ENCODE measurements around the gene TNK1. TPM values are rescaled to one million over a fixed set of nuclear protein-coding genes. Genes with fewer than 3 reads are reported as not detected.

The TNK1 gene
- total RNA-seq, 1 donor from 2014 or later: 4.9 TPM

- H3K9me3 Mint-ChIP-seq: peaks cover 9% of the 10 kb centered on the region
- peaks cover 5% of the 10 kb centered on the region for H3K4me1 Mint-ChIP-seq (ENCODE audit: low read depth)
- H3K27me3 Mint-ChIP-seq (ENCODE audit: insufficient read depth): peaks cover 35% of the 10 kb centered on the region
- intact Hi-C loops (cut with micrococcal nuclease): loop anchor here (1.0 kb wide), 2 partner anchors 10 to 20 kb away; partner anchors contain the start of genes PLSCR3 and TMEM256
- peak overlapping the region; percentile 77 for H3K4me3 Mint-ChIP-seq
- peak; percentile 75 for DNase-seq (ENCODE audit: low spot score)
- H3K27ac Mint-ChIP-seq: no peak overlapping the region
- H3K36me3 Mint-ChIP-seq (ENCODE audit: low read depth): peaks cover 9% of the 10 kb centered on the region
Observed at GRCh38 chr17:7383742-7384488, 3.0 kb downstream of the TNK1 start.

- Mint-ChIP-seq H3K27me3 (ENCODE audit: insufficient read depth) (peaks cover 28% of the 10 kb centered on the region), H3K27ac (peak overlapping the region; percentile 79), H3K9me3 (peaks cover 2% of the 10 kb centered on the region), H3K4me3 (peak overlapping the region; percentile 77), H3K36me3 (ENCODE audit: low read depth) (peaks cover 7% of the 10 kb centered on the region), H3K4me1 (ENCODE audit: low read depth) (peaks cover 5% of the 10 kb centered on the region)
- intact Hi-C loops (cut with micrococcal nuclease): loop anchor here (1.0 kb wide), 2 partner anchors 10 to 20 kb away; partner anchors contain the start of genes PLSCR3 and TMEM256
- DNase-seq (ENCODE audit: low spot score): no peak
Observed at GRCh38 chr17:7384489-7385081, 3.7 kb downstream of the TNK1 start.

DNA sequence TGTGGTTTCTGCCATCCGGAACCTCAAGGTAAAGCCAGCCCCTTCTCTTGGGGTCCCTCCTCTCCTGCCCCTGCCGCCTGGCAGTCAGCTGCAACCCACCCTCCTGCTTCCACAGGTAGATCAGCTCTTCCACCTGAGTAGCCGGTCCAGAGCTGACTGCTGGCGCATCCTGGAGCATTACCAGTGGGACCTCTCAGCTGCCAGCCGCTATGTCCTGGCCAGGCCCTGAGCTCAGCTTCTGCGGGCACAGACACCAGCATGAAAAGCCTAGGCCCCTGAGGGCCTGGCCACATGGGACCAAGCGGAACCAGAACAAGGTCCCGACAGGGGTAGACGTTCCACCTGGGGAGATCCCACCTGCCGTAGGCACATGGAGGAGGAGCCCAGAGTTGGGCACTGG is 8.0 kb downstream of the TNK1 start:
- intact Hi-C loops (cut with micrococcal nuclease): no loop called here

GRCh38 chr17:7389924-7390910 is 9.3 kb downstream of the TNK1 start:
- Mint-ChIP-seq H3K27me3 (ENCODE audit: insufficient read depth) (peaks cover 2% of the 10 kb centered on the region), H3K9me3 (no peaks in the 10 kb centered on the region), H3K36me3 (ENCODE audit: low read depth) (peaks cover 19% of the 10 kb centered on the region), H3K4me3 (no peak overlapping the region), H3K27ac (no peak overlapping the region), H3K4me1 (ENCODE audit: low read depth) (peaks cover 22% of the 10 kb centered on the region)
- no peak for DNase-seq (ENCODE audit: low spot score)
- intact Hi-C loops (cut with micrococcal nuclease): no loop called here

More for the DNA sequence above, 8.0 kb downstream of the TNK1 start:
- no peak for DNase-seq (ENCODE audit: low spot score)
- Mint-ChIP-seq H3K27me3 (ENCODE audit: insufficient read depth) (no peaks in the 10 kb centered on the region), H3K36me3 (ENCODE audit: low read depth) (peaks cover 19% of the 10 kb centered on the region), H3K9me3 (no peaks in the 10 kb centered on the region), H3K4me1 (ENCODE audit: low read depth) (peaks cover 22% of the 10 kb centered on the region), H3K27ac (no peak overlapping the region), H3K4me3 (no peak overlapping the region)

DNA sequence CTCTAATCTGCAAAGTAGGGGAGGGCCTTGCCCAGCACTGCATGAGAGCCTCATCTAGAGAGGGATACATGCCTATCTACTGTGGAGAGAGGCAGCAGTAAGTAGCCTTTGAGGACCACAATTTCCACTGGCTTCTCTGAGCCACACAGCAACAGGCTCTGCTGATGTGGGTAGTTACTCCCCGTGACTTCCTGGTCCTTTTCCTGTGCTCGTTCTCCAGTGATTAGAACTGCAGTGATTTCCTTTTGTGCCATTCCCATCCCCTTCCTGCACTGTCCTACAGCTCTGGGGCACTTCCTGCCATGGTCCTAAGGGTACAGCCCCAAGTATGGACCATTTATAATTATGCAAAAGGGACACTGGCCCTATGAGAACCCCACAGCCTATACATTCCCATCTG is 10.4 kb downstream of the TNK1 start:
- intact Hi-C loops (cut with micrococcal nuclease): no loop called here
- H3K4me3 Mint-ChIP-seq: no peak overlapping the region
- H3K27me3 Mint-ChIP-seq (ENCODE audit: insufficient read depth): peaks cover 2% of the 10 kb centered on the region

GRCh38 chr17:7392696-7393612 is 12.1 kb downstream of the TNK1 start:
- H3K4me1 Mint-ChIP-seq (ENCODE audit: low read depth): peaks cover 22% of the 10 kb centered on the region
- intact Hi-C loops (cut with micrococcal nuclease): no loop called here
- DNase-seq (ENCODE audit: low spot score): no peak
- H3K36me3 Mint-ChIP-seq (ENCODE audit: low read depth): peaks cover 16% of the 10 kb centered on the region
- H3K27ac Mint-ChIP-seq: peak overlapping the region; percentile 70
- H3K27me3 Mint-ChIP-seq (ENCODE audit: insufficient read depth): peaks cover 2% of the 10 kb centered on the region
- peak overlapping the region; percentile 97 for H3K4me3 Mint-ChIP-seq
- H3K9me3 Mint-ChIP-seq: no peaks in the 10 kb centered on the region

More for the DNA sequence above, 10.4 kb downstream of the TNK1 start:
- peaks cover 19% of the 10 kb centered on the region for H3K36me3 Mint-ChIP-seq (ENCODE audit: low read depth)
- no peak for DNase-seq (ENCODE audit: low spot score)
- H3K4me1 Mint-ChIP-seq (ENCODE audit: low read depth): peaks cover 22% of the 10 kb centered on the region
- no peaks in the 10 kb centered on the region for H3K9me3 Mint-ChIP-seq
- H3K27ac Mint-ChIP-seq: no peak overlapping the region

DNA sequence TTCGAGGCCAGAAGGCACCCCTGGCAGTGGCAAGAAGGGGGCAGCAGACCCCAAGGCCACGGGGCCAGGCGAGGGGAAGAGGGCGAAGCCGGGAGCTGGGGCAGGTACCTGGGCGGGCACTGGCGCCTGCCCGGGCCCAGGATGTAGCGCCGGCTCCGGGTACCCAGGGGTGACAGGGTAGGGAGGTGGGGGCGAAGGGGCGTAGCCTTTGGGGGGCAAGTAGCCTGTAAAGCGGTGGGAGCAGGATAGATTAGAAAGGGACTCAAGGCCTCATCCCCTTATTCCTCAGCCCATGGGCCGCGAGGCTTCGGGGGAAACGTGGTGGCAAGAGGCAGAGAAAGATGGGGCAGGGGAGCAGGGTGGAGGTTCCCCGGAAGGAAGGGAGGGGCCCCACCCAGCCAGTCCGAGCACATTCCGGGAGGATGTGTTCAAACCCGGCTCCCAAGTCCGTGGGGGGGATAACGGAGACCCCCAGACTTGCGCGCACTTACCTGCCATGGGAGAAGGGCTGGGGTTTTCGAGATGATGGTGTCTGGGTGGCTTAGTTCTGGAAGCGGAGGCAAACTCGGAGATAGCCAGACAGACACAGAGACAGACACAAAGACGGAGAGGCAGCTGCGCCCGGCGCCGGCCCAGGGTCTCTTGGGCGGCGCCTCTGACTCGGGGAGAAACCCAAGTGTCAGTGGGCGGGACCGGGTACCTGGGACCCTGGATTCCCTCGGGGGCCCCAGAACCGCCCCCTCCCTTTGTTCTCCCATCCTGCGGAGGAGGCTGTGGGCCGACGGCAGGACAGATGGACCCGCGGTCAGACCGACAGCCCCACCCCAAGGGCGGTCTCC is 12.9 kb downstream of the TNK1 start:
- Mint-ChIP-seq H3K4me1 (ENCODE audit: low read depth) (peaks cover 22% of the 10 kb centered on the region), H3K27me3 (ENCODE audit: insufficient read depth) (peaks cover 2% of the 10 kb centered on the region), H3K9me3 (no peaks in the 10 kb centered on the region), H3K27ac (peak overlapping the region; percentile 82), H3K36me3 (ENCODE audit: low read depth) (peaks cover 16% of the 10 kb centered on the region), H3K4me3 (peak overlapping the region; percentile 97)
- intact Hi-C loops (cut with micrococcal nuclease): loop anchor here (1.0 to 2.0 kb wide), 6 partner anchors 10 to 91 kb away; partner anchors contain the start of genes EIF5A, NEURL4, POLR2A and TMEM256
- DNase-seq (ENCODE audit: low spot score): peak; percentile 19

GRCh38 chr17:7394452-7395191 is 13.7 kb downstream of the TNK1 start, which contains the start of gene PLSCR3:
Gene PLSCR3 (minus strand): TSS chr17:7394525. CDS start chr17:7394110, 415 bp downstream.
- DNase-seq (ENCODE audit: low spot score): peak; percentile 82
- peaks cover 16% of the 10 kb centered on the region for H3K36me3 Mint-ChIP-seq (ENCODE audit: low read depth)
- H3K4me3 Mint-ChIP-seq: peak within 1 kb of the TSS; percentile 97
- peaks cover 22% of the 10 kb centered on the region for H3K4me1 Mint-ChIP-seq (ENCODE audit: low read depth)
- intact Hi-C loops (cut with micrococcal nuclease): loop anchor here (1.0 to 2.0 kb wide), 6 partner anchors 10 to 90 kb away; partner anchors contain the start of genes EIF5A, NEURL4, POLR2A and TMEM256
- H3K27ac Mint-ChIP-seq: peak within 1 kb of the TSS; percentile 96
- peaks cover 2% of the 10 kb centered on the region for H3K27me3 Mint-ChIP-seq (ENCODE audit: insufficient read depth)
- no peaks in the 10 kb centered on the region for H3K9me3 Mint-ChIP-seq

GRCh38 chr17:7396147-7396546 is 15.3 kb downstream of the TNK1 start:
- intact Hi-C loops (cut with micrococcal nuclease): no loop called here
- H3K4me1 Mint-ChIP-seq (ENCODE audit: low read depth): peaks cover 21% of the 10 kb centered on the region

DNA sequence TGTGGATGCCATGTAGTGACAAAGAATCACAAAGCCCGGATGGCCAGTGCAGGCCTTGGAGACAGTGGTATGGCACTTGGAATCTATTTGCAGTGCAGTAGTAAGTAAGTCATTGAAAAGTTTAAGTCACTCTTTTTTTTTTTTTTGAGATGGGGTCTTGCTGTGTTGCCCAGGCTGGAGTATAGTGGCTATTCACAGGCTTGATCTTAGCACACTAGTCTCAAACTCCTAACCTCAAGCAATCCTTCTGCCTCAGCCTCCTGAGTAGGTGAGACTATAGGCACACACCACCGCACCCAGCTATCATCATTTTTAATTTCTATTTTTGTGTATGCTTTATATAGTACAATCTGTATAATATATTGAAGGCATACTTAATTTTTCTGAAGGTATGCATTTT is 17.7 kb downstream of the TNK1 start:
- peaks cover 2% of the 10 kb centered on the region for H3K27me3 Mint-ChIP-seq (ENCODE audit: insufficient read depth)
- intact Hi-C loops (cut with micrococcal nuclease): no loop called here
- H3K4me1 Mint-ChIP-seq (ENCODE audit: low read depth): peaks cover 13% of the 10 kb centered on the region
- no peak for DNase-seq (ENCODE audit: low spot score)
- no peak overlapping the region for H3K4me3 Mint-ChIP-seq
- H3K27ac Mint-ChIP-seq: no peak overlapping the region
- no peaks in the 10 kb centered on the region for H3K9me3 Mint-ChIP-seq
- H3K36me3 Mint-ChIP-seq (ENCODE audit: low read depth): no peaks in the 10 kb centered on the region

More at GRCh38 chr17:7396147-7396546, 15.3 kb downstream of the TNK1 start:
- Mint-ChIP-seq H3K9me3 (no peaks in the 10 kb centered on the region), H3K27me3 (ENCODE audit: insufficient read depth) (peaks cover 2% of the 10 kb centered on the region), H3K4me3 (peak overlapping the region; percentile 19), H3K27ac (no peak overlapping the region), H3K36me3 (ENCODE audit: low read depth) (peaks cover 13% of the 10 kb centered on the region)
- no peak for DNase-seq (ENCODE audit: low spot score)
